ENCODE data around the gene PLD4. TPM values are rescaled to one million over a fixed set of nuclear protein-coding genes. Genes with fewer than 3 reads are reported as not detected.
"Not testable (repeated sequence)": the region's sequence is repeated elsewhere in the genome, so short reads cannot be mapped to it uniquely, and the experiment has no call there.

PLD4 gene
- total RNA-seq, 2 donors from 2014 or later = 0.30 TPM; not detected in 1

DNA sequence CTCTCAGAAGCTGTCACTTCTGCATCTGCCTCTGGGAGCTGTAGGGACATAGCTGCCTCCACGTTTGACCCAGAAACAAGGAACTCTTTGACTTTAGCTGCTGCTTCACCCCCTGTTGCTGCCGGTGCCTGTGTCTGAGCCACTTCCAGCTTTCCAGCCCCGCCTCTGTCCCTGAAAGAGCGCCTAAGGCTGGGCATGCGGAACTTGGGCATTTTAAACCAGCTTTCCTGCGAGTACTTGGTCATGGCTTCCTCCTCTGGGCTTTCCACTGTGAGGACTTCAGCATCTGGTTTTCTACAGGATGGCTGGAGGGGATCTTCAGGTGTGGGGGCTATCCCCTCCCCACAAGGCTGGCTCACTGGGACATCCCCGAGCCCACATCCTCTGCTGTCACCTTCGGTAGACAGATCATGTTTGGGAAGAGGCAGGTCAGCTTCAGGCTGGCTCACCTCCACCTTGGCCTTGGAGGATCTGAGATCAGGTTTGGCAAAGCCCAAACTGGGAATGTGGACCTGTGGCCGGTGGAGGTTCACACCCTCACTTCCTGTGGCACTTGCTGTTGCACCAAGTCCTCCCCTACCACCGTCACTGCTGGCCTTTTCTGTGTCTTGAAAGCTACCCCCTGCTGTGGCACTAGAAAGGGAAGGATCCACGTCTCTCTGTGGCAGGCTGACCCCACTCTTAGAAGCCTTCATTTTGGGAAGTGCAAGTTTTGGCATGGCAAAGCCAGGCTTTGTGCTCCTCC, 15.2 kb downstream of the PLD4 start:
- Mint-ChIP-seq H3K4me3 (no peak overlapping the region), H3K27ac (no peak overlapping the region), H3K36me3 (ENCODE audit: insufficient read depth in 2 of 2) (no peaks in the 10 kb centered on the region), H3K27me3 (ENCODE audit: low read depth) (peaks cover 21% of the 10 kb centered on the region), H3K9me3 (no peaks in the 10 kb centered on the region), H3K4me1 (ENCODE audit: low read depth) (no peaks in the 10 kb centered on the region)
- ATAC-seq (replicated peaks in 1 of 2) = no peak
- no peak for DNase-seq

DNA sequence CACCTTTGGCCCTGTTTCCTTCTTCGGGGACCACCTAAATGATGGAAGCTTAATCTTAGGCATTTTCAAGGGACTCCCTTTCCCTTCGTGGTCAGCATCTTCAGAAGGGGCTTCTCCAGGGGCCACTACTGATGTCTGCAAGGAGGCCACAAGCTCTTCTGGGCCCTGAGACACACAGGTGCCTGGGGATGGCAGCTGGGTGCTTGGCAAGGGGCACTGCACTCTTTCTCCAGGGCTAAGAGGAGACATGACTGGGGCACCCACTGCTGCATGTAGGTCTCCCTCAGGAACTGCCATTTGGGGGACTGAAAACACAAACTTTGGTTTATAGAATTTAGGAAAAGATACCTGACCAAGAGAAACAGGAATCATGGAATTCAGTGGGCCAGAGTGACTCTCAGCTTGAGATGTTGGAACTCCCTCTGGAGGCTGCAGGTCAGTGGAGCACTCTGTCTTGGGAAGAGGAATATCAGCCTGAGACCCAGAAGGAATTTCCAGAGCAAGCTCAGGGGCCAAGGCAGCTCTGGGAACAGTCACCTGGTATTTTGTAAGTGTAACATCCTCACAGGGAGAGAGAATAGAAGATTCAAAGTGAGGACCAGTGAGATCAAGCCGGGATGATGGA, 16.0 kb downstream of the PLD4 start:
- Mint-ChIP-seq H3K9me3 (no peaks in the 10 kb centered on the region), H3K27ac (no peak overlapping the region), H3K4me3 (no peak overlapping the region)

GRCh38 chr14:104941508-104942365, 17.1 kb downstream of the PLD4 start:
- no peaks in the 10 kb centered on the region for H3K36me3 Mint-ChIP-seq (ENCODE audit: insufficient read depth in 2 of 2)
- H3K27me3 Mint-ChIP-seq (ENCODE audit: low read depth) = peaks cover 12% of the 10 kb centered on the region
- no peak overlapping the region for H3K27ac Mint-ChIP-seq
- no peak overlapping the region for H3K4me3 Mint-ChIP-seq
- H3K9me3 Mint-ChIP-seq = no peaks in the 10 kb centered on the region
- no peaks in the 10 kb centered on the region for H3K4me1 Mint-ChIP-seq (ENCODE audit: low read depth)
- no peak for ATAC-seq (replicated peaks in 1 of 2)
- no peak for DNase-seq

More for the DNA sequence above, 16.0 kb downstream of the PLD4 start:
- no peaks in the 10 kb centered on the region for H3K4me1 Mint-ChIP-seq (ENCODE audit: low read depth)
- DNase-seq (no peak), ATAC-seq (replicated peaks in 1 of 2) (no peak)
- peaks cover 13% of the 10 kb centered on the region for H3K27me3 Mint-ChIP-seq (ENCODE audit: low read depth)
- H3K36me3 Mint-ChIP-seq (ENCODE audit: insufficient read depth in 2 of 2) = no peaks in the 10 kb centered on the region

- no peak overlapping the region for H3K4me3 Mint-ChIP-seq
- DNase-seq = no peak
- H3K36me3 Mint-ChIP-seq (ENCODE audit: insufficient read depth in 2 of 2) = no peaks in the 10 kb centered on the region
- no peak overlapping the region for H3K27ac Mint-ChIP-seq
- H3K9me3 Mint-ChIP-seq = no peaks in the 10 kb centered on the region
- H3K27me3 Mint-ChIP-seq (ENCODE audit: low read depth) = peaks cover 12% of the 10 kb centered on the region
- no peaks in the 10 kb centered on the region for H3K4me1 Mint-ChIP-seq (ENCODE audit: low read depth)
- ATAC-seq (replicated peaks in 1 of 2) = no peak
These were observed 17.9 kb downstream of the PLD4 start for GRCh38 chr14:104942586-104942985.

GRCh38 chr14:104943216-104944015, 18.7 kb downstream of the PLD4 start:
- H3K27ac Mint-ChIP-seq; H3K4me1 Mint-ChIP-seq (ENCODE audit: low read depth); ATAC-seq (replicated peaks in 1 of 2); H3K36me3 Mint-ChIP-seq (ENCODE audit: insufficient read depth in 2 of 2); DNase-seq; H3K4me3 Mint-ChIP-seq; H3K9me3 Mint-ChIP-seq; H3K27me3 Mint-ChIP-seq (ENCODE audit: low read depth): not testable (repeated sequence)

GRCh38 chr14:104944016-104944308, 19.3 kb downstream of the PLD4 start:
- H3K27ac Mint-ChIP-seq; H3K27me3 Mint-ChIP-seq (ENCODE audit: low read depth); DNase-seq; H3K9me3 Mint-ChIP-seq; ATAC-seq (replicated peaks in 1 of 2); H3K4me1 Mint-ChIP-seq (ENCODE audit: low read depth); H3K4me3 Mint-ChIP-seq; H3K36me3 Mint-ChIP-seq (ENCODE audit: insufficient read depth in 2 of 2): not testable (repeated sequence)

GRCh38 chr14:104944436-104945205, 19.9 kb downstream of the PLD4 start:
- H3K9me3 Mint-ChIP-seq; H3K27ac Mint-ChIP-seq; DNase-seq; H3K4me3 Mint-ChIP-seq; H3K4me1 Mint-ChIP-seq (ENCODE audit: low read depth); H3K36me3 Mint-ChIP-seq (ENCODE audit: insufficient read depth in 2 of 2); H3K27me3 Mint-ChIP-seq (ENCODE audit: low read depth); ATAC-seq (replicated peaks in 1 of 2): not testable (repeated sequence)

DNA sequence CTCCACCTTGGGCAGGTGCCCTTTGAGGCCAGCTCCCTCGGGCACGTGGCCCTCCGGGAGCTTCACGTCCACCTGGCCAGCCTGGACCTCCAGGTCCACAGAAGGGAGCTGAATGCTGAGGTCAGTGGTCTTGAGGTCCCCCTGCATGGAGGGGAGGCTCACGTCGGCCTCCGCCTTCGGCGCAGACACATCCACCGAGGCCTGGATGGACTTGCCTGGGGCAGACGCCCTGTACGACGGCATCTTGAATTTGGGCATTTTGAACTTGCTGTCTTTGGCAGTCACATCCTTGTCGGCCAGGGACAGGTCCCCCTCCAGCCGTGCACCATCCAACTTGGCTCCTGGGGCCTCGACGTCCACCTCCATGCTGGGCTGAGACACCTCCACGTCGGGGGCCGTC, 20.6 kb downstream of the PLD4 start:
- H3K4me1 Mint-ChIP-seq (ENCODE audit: low read depth); DNase-seq; ATAC-seq (replicated peaks in 1 of 2); H3K9me3 Mint-ChIP-seq; H3K27ac Mint-ChIP-seq; H3K27me3 Mint-ChIP-seq (ENCODE audit: low read depth); H3K4me3 Mint-ChIP-seq; H3K36me3 Mint-ChIP-seq (ENCODE audit: insufficient read depth in 2 of 2): not testable (repeated sequence)

- H3K9me3 Mint-ChIP-seq; H3K36me3 Mint-ChIP-seq (ENCODE audit: insufficient read depth in 2 of 2); H3K4me1 Mint-ChIP-seq (ENCODE audit: low read depth); DNase-seq; H3K27ac Mint-ChIP-seq; H3K27me3 Mint-ChIP-seq (ENCODE audit: low read depth); H3K4me3 Mint-ChIP-seq; ATAC-seq (replicated peaks in 1 of 2): not testable (repeated sequence)
These were observed 21.6 kb downstream of the PLD4 start for GRCh38 chr14:104945986-104946965.

- H3K36me3 Mint-ChIP-seq (ENCODE audit: insufficient read depth in 2 of 2); H3K27ac Mint-ChIP-seq; ATAC-seq (replicated peaks in 1 of 2); H3K9me3 Mint-ChIP-seq; H3K4me1 Mint-ChIP-seq (ENCODE audit: low read depth); H3K27me3 Mint-ChIP-seq (ENCODE audit: low read depth); H3K4me3 Mint-ChIP-seq; DNase-seq: not testable (repeated sequence)
These were observed 22.5 kb downstream of the PLD4 start for GRCh38 chr14:104947201-104947600.

GRCh38 chr14:104947881-104948735, 23.4 kb downstream of the PLD4 start:
- not testable (repeated sequence) for H3K27me3 Mint-ChIP-seq (ENCODE audit: low read depth); H3K4me3 Mint-ChIP-seq; ATAC-seq (replicated peaks in 1 of 2); H3K4me1 Mint-ChIP-seq (ENCODE audit: low read depth); H3K27ac Mint-ChIP-seq; DNase-seq; H3K36me3 Mint-ChIP-seq (ENCODE audit: insufficient read depth in 2 of 2); H3K9me3 Mint-ChIP-seq

Data from activated T-cell treated with anti-CD3 and anti-CD28 coated beads, Interleukin-2, amount 50 U/mL, for 72 hours (primary cell).